ENCODE results near the gene PWWP2B.

Gene PWWP2B

GRCh38 chr10:132440791-132441565 lies 44.0 kb downstream of the PWWP2B start:
- Histone ChIP-seq H3K4me1 (ENCODE audit: control insufficient read depth, insufficient read depth, low read length) (peaks cover 3% of the 10 kb centered on the region), H3K27me3 (ENCODE audit: control insufficient read depth, insufficient read depth, low read length) (no peaks in the 10 kb centered on the region), H3K9me3 (ENCODE audit: control insufficient read depth, insufficient read depth, low read length) (no peaks in the 10 kb centered on the region)

GRCh38 chr10:132441818-132442524 lies 45.0 kb downstream of the PWWP2B start:
- H3K9me3 ChIP-seq (ENCODE audit: control insufficient read depth, insufficient read depth, low read length) = no peaks in the 10 kb centered on the region
- no peak overlapping the region for H3K4me3 ChIP-seq (ENCODE audit: low read depth, low read length)
- no peak overlapping the region for H3K9ac ChIP-seq (ENCODE audit: low read depth, low read length)
- peaks cover 3% of the 10 kb centered on the region for H3K4me1 ChIP-seq (ENCODE audit: control insufficient read depth, insufficient read depth, low read length)
- no peaks in the 10 kb centered on the region for H3K27me3 ChIP-seq (ENCODE audit: control insufficient read depth, insufficient read depth, low read length)
- H3K36me3 ChIP-seq (ENCODE audit: control insufficient read depth, insufficient read depth, low read length) = no peaks in the 10 kb centered on the region

More at GRCh38 chr10:132440791-132441565, 44.0 kb downstream of the PWWP2B start:
- Histone ChIP-seq H3K4me3 (ENCODE audit: low read depth, low read length) (no peak overlapping the region), H3K36me3 (ENCODE audit: control insufficient read depth, insufficient read depth, low read length) (no peaks in the 10 kb centered on the region), H3K9ac (ENCODE audit: low read depth, low read length) (no peak overlapping the region)

GRCh38 chr10:132442636-132443035 lies 45.6 kb downstream of the PWWP2B start:
- no peak overlapping the region for H3K4me3 ChIP-seq (ENCODE audit: low read depth, low read length)
- no peaks in the 10 kb centered on the region for H3K9me3 ChIP-seq (ENCODE audit: control insufficient read depth, insufficient read depth, low read length)
- H3K4me1 ChIP-seq (ENCODE audit: control insufficient read depth, insufficient read depth, low read length) = peaks cover 3% of the 10 kb centered on the region
- no peaks in the 10 kb centered on the region for H3K27me3 ChIP-seq (ENCODE audit: control insufficient read depth, insufficient read depth, low read length)
- H3K36me3 ChIP-seq (ENCODE audit: control insufficient read depth, insufficient read depth, low read length) = no peaks in the 10 kb centered on the region
- no peak overlapping the region for H3K9ac ChIP-seq (ENCODE audit: low read depth, low read length)

GRCh38 chr10:132443605-132443982 lies 46.6 kb downstream of the PWWP2B start:
- Histone ChIP-seq H3K4me1 (ENCODE audit: control insufficient read depth, insufficient read depth, low read length) (peaks cover 3% of the 10 kb centered on the region), H3K27me3 (ENCODE audit: control insufficient read depth, insufficient read depth, low read length) (no peaks in the 10 kb centered on the region), H3K9ac (ENCODE audit: low read depth, low read length) (no peak overlapping the region), H3K9me3 (ENCODE audit: control insufficient read depth, insufficient read depth, low read length) (no peaks in the 10 kb centered on the region), H3K4me3 (ENCODE audit: low read depth, low read length) (no peak overlapping the region), H3K36me3 (ENCODE audit: control insufficient read depth, insufficient read depth, low read length) (no peaks in the 10 kb centered on the region)

GRCh38 chr10:132443983-132444876 lies 47.2 kb downstream of the PWWP2B start:
- H3K4me3 ChIP-seq (ENCODE audit: low read depth, low read length) = no peak overlapping the region
- no peaks in the 10 kb centered on the region for H3K36me3 ChIP-seq (ENCODE audit: control insufficient read depth, insufficient read depth, low read length)
- no peak overlapping the region for H3K9ac ChIP-seq (ENCODE audit: low read depth, low read length)

GRCh38 chr10:132444877-132445351 lies 47.9 kb downstream of the PWWP2B start:
- no peak overlapping the region for H3K4me3 ChIP-seq (ENCODE audit: low read depth, low read length)
- H3K9ac ChIP-seq (ENCODE audit: low read depth, low read length) = no peak overlapping the region
- no peaks in the 10 kb centered on the region for H3K9me3 ChIP-seq (ENCODE audit: control insufficient read depth, insufficient read depth, low read length)
- peaks cover 3% of the 10 kb centered on the region for H3K4me1 ChIP-seq (ENCODE audit: control insufficient read depth, insufficient read depth, low read length)
- no peaks in the 10 kb centered on the region for H3K27me3 ChIP-seq (ENCODE audit: control insufficient read depth, insufficient read depth, low read length)
- H3K36me3 ChIP-seq (ENCODE audit: control insufficient read depth, insufficient read depth, low read length) = no peaks in the 10 kb centered on the region

More at GRCh38 chr10:132443983-132444876, 47.2 kb downstream of the PWWP2B start:
- Histone ChIP-seq H3K9me3 (ENCODE audit: control insufficient read depth, insufficient read depth, low read length) (no peaks in the 10 kb centered on the region), H3K27me3 (ENCODE audit: control insufficient read depth, insufficient read depth, low read length) (no peaks in the 10 kb centered on the region), H3K4me1 (ENCODE audit: control insufficient read depth, insufficient read depth, low read length) (peaks cover 3% of the 10 kb centered on the region)

DNA sequence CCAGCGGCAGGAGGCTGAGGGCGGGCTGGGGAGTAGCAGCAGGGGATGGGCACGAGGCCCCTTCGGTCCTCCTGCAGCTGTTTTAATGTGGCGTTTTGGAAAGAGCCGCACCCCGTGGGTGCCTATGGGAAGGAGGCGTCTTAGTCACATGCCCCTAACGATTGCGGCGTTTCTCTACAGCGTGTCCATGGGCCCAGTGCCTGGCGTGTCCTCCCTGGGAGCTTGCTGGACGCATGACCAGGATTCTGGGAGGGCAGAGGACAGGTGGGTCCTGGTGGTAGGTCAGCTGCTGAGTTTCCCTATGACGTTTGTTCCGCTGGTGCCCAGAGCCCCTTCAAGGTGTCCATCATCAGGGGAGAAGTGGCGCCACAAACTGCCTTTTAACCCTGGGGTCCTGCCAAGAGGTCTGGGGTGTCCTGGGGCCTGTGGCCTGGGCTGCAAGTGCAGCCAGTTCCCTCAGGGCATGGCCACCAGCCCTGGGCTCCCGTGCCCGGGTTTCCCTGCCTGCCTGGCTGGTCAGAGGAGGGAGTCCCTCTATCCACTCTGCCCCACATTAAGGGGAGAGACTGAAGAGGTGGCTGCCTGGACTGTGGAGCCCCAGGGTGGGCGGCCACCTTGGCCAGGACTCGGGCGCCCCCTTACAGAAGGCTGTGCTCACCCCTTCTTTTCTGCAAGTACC lies 48.7 kb downstream of the PWWP2B start:
- Histone ChIP-seq H3K9me3 (ENCODE audit: control insufficient read depth, insufficient read depth, low read length) (no peaks in the 10 kb centered on the region), H3K4me1 (ENCODE audit: control insufficient read depth, insufficient read depth, low read length) (peaks cover 3% of the 10 kb centered on the region), H3K36me3 (ENCODE audit: control insufficient read depth, insufficient read depth, low read length) (no peaks in the 10 kb centered on the region), H3K4me3 (ENCODE audit: low read depth, low read length) (no peak overlapping the region), H3K27me3 (ENCODE audit: control insufficient read depth, insufficient read depth, low read length) (no peaks in the 10 kb centered on the region), H3K9ac (ENCODE audit: low read depth, low read length) (no peak overlapping the region)

GRCh38 chr10:132446195-132446581 lies 49.2 kb downstream of the PWWP2B start:
- H3K36me3 ChIP-seq (ENCODE audit: control insufficient read depth, insufficient read depth, low read length) = no peaks in the 10 kb centered on the region
- H3K27me3 ChIP-seq (ENCODE audit: control insufficient read depth, insufficient read depth, low read length) = no peaks in the 10 kb centered on the region
- no peak overlapping the region for H3K4me3 ChIP-seq (ENCODE audit: low read depth, low read length)
- no peak overlapping the region for H3K9ac ChIP-seq (ENCODE audit: low read depth, low read length)
- H3K4me1 ChIP-seq (ENCODE audit: control insufficient read depth, insufficient read depth, low read length) = peaks cover 3% of the 10 kb centered on the region
- no peaks in the 10 kb centered on the region for H3K9me3 ChIP-seq (ENCODE audit: control insufficient read depth, insufficient read depth, low read length)

- H3K4me1 ChIP-seq (ENCODE audit: control insufficient read depth, insufficient read depth, low read length) = peaks cover 3% of the 10 kb centered on the region
- no peaks in the 10 kb centered on the region for H3K9me3 ChIP-seq (ENCODE audit: control insufficient read depth, insufficient read depth, low read length)
- no peaks in the 10 kb centered on the region for H3K36me3 ChIP-seq (ENCODE audit: control insufficient read depth, insufficient read depth, low read length)
- no peak overlapping the region for H3K4me3 ChIP-seq (ENCODE audit: low read depth, low read length)
- H3K9ac ChIP-seq (ENCODE audit: low read depth, low read length) = no peak overlapping the region
- H3K27me3 ChIP-seq (ENCODE audit: control insufficient read depth, insufficient read depth, low read length) = no peaks in the 10 kb centered on the region
These were observed 49.9 kb downstream of the PWWP2B start for GRCh38 chr10:132446661-132447445.

- Histone ChIP-seq H3K9ac (ENCODE audit: low read depth, low read length) (no peak overlapping the region), H3K27me3 (ENCODE audit: control insufficient read depth, insufficient read depth, low read length) (no peaks in the 10 kb centered on the region), H3K9me3 (ENCODE audit: control insufficient read depth, insufficient read depth, low read length) (no peaks in the 10 kb centered on the region), H3K4me1 (ENCODE audit: control insufficient read depth, insufficient read depth, low read length) (peaks cover 3% of the 10 kb centered on the region), H3K36me3 (ENCODE audit: control insufficient read depth, insufficient read depth, low read length) (no peaks in the 10 kb centered on the region), H3K4me3 (ENCODE audit: low read depth, low read length) (no peak overlapping the region)
These were observed 50.6 kb downstream of the PWWP2B start for GRCh38 chr10:132447446-132448247.
